ENCODE measurements around the gene TPPP.

TPPP gene

GRCh38 chr5:622359-622758 is 70.8 kb downstream of the TPPP start:
- TF ChIP-seq, protein P1, sequence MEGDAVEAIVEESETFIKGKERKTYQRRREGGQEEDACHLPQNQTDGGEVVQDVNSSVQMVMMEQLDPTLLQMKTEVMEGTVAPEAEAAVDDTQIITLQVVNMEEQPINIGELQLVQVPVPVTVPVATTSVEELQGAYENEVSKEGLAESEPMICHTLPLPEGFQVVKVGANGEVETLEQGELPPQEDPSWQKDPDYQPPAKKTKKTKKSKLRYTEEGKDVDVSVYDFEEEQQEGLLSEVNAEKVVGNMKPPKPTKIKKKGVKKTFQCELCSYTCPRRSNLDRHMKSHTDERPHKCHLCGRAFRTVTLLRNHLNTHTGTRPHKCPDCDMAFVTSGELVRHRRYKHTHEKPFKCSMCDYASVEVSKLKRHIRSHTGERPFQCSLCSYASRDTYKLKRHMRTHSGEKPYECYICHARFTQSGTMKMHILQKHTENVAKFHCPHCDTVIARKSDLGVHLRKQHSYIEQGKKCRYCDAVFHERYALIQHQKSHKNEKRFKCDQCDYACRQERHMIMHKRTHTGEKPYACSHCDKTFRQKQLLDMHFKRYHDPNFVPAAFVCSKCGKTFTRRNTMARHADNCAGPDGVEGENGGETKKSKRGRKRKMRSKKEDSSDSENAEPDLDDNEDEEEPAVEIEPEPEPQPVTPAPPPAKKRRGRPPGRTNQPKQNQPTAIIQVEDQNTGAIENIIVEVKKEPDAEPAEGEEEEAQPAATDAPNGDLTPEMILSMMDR (IDR thresholded peaks at IDR 0.05; ENCODE audit: insufficient read depth, missing control alignments): no peak
- no peak for DNase-seq (ENCODE audit: insufficient read length, low spot score)
- FAIRE-seq: no peak

DNA sequence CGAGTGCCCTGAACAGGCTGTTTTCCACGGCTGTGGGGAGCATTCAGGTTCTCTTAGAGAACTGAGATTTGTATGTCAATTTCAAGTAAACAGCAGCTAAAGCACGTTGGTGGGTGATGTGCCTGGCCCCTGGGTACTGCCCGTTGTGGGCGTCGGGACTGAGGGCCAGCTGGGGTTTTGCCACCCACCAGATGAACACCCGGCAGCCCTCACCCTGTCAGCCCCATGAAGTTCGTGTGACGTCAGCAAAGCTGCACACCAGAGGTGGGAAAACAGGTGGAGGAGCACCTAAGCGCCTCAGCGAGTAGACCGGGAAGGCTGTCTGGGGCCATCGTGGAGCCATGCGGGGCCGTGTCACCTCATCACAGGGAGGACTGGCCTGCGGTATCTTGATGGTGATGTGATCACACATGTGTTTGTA is 71.8 kb downstream of the TPPP start:
- DNase-seq (ENCODE audit: insufficient read length, low spot score): no peak
- FAIRE-seq: no peak
- TF ChIP-seq, protein P1 (IDR thresholded peaks at IDR 0.05; ENCODE audit: insufficient read depth, missing control alignments): no peak

DNA sequence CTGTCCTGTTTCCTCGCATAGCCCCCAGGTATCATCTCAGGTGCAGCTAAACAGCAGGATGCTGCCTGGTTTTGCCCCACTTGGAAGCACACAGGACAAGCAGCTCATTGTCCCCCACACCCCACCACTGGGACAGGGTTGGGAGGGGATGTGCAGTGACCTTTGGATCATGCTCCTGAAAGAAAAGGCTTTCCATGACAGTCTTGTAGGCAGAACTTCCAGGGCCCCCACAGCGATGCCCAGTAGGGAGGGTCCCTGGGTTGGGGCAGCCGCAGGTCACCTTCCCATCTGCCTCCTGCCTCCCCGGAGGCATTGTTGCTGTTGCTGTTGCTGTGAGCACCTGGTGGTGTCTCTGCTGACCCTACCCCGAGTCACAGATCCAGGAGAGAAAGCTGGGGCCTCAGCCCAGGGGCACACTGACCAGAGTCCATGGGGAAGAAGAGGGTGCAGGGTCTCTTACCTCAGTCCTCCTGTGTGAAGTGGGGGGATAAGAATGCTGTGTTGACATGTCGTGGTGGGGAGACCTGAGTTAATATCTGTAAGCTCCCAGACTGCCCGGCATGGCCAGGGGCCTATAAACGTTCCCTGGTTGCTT is 72.5 kb downstream of the TPPP start:
- FAIRE-seq (no peak), DNase-seq (ENCODE audit: insufficient read length, low spot score) (no peak)
- TF ChIP-seq, protein P1 (IDR thresholded peaks at IDR 0.05; ENCODE audit: insufficient read depth, missing control alignments): no peak

DNA sequence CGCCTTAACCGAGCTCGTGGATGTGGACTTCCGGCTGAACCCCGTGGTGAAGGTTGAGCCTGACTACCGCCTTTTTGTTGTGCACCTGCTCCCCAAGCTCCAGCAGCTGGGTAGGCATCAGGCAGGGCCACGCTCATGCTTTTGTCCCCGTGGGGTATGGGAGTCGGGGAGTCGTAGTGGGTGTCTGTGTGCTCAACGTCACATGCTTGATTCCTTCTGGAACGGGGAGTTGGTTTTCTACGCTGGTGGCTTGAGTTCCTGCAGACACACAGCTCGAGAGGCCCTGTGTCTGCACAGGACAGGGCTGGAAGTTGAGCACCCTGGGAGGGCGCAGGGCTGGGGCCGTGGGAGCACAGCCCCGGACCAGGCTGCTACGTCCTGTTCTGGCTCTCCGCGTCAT is 73.0 kb downstream of the TPPP start:
- TF ChIP-seq, protein P1 (IDR thresholded peaks at IDR 0.05; ENCODE audit: insufficient read depth, missing control alignments): no peak
- no peak for DNase-seq (ENCODE audit: insufficient read length, low spot score)
- no peak for FAIRE-seq

DNA sequence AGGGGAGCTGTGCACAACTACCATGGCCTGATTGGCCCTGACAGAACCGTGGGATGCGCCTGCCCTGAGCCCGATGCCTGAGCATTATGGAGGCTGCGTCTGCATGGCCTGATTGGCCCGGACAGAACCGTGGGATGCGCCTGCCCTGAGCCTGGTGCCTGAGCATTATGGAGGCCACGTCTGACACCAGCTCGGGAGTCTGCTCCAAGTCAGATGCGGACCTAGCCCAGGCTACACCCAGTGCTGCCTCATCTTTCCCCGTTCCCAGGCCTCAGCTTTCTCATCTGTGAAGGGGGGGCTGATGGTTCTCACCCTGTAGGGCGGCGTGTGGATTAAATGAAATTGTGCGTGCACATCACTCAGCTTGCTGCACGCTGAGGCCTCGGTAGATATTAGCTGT is 73.7 kb downstream of the TPPP start:
- FAIRE-seq (no peak), DNase-seq (ENCODE audit: insufficient read length, low spot score) (no peak)
- TF ChIP-seq, protein P1 (IDR thresholded peaks at IDR 0.05; ENCODE audit: insufficient read depth, missing control alignments): no peak

GRCh38 chr5:618450-618849 is 74.7 kb downstream of the TPPP start:
- TF ChIP-seq, protein P1 (IDR thresholded peaks at IDR 0.05; ENCODE audit: insufficient read depth, missing control alignments): no peak
- FAIRE-seq (no peak), DNase-seq (ENCODE audit: insufficient read length, low spot score) (no peak)

GRCh38 chr5:617896-618295 is 75.3 kb downstream of the TPPP start:
- TF ChIP-seq, protein P1 (IDR thresholded peaks at IDR 0.05; ENCODE audit: insufficient read depth, missing control alignments): no peak
- DNase-seq (ENCODE audit: insufficient read length, low spot score) (no peak), FAIRE-seq (no peak)

Measured in D721Med (cell line).